ENCODE results near the gene POLE. TPM values are rescaled to one million over a fixed set of nuclear protein-coding genes. Genes with fewer than 3 reads are reported as not detected.

Gene POLE
- total and polyA plus RNA-seq, 8 donors = 29.2 to 60.5 (median 56.0) TPM

DNA sequence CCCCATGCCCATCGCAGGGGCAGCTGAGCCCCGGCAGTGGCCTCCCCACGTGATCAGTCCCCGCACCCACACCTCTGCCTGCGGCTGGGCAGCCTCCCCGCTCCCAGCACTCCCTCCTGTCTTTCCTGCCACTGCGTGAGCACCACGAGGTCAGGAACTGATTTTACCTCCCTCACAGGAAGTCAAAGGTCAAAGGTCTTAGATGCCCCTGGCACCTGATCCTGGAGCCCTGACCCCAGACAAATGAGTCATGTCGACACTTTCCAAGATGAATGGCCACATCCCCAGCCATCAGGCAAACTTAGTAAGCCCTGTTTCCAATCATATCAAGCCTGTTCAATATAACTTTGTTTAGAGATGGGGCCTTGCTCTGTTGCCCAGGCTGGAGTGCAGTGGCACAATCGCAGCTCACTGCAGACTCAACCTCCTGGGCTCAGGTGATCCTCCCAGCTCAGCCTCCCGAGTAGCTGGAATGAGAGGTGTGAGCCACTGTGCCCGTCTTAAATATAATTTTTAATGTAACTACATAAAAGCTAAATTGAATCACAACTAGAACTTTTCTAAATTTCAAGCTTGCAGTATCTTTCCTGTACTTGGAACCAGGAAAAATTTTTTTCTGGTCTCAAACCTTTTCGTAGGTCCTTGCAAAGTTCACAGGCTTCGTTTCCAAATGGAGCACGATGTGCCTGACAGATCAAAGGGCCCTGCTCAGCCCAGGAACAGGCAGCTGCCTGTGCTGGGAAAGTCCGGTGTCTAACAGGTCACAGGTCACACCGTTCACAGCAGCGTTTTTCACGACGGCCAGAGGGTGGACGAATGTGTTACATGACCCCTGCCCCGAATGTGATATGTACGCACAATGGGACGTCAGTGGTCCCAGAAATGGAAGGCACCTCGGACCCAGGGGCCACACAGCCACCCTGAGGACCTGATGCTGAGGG lies 78.6 kb downstream of the POLE start:
- Histone ChIP-seq H3K4me1 (peaks cover 0 to 9% of the 10 kb centered on the region in 2 donors), H3K9me3 (peaks cover 0 to 8% of the 10 kb centered on the region in 2 donors), H3K36me3 (no peaks in the 10 kb centered on the region), H3K4me3 (no peak overlapping the region), H3K27me3 (peaks cover 21 to 76% of the 10 kb centered on the region in 2 donors), H3K27ac (no peak overlapping the region)
- TF ChIP-seq, protein P1, sequence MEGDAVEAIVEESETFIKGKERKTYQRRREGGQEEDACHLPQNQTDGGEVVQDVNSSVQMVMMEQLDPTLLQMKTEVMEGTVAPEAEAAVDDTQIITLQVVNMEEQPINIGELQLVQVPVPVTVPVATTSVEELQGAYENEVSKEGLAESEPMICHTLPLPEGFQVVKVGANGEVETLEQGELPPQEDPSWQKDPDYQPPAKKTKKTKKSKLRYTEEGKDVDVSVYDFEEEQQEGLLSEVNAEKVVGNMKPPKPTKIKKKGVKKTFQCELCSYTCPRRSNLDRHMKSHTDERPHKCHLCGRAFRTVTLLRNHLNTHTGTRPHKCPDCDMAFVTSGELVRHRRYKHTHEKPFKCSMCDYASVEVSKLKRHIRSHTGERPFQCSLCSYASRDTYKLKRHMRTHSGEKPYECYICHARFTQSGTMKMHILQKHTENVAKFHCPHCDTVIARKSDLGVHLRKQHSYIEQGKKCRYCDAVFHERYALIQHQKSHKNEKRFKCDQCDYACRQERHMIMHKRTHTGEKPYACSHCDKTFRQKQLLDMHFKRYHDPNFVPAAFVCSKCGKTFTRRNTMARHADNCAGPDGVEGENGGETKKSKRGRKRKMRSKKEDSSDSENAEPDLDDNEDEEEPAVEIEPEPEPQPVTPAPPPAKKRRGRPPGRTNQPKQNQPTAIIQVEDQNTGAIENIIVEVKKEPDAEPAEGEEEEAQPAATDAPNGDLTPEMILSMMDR (IDR thresholded peaks at IDR 0.05) = no peak
- intact Hi-C loops (cut with DNase I) = no loop called here
- DNase-seq (peak in 1 of 4 donors; percentile 54), ATAC-seq (no peak)

DNA sequence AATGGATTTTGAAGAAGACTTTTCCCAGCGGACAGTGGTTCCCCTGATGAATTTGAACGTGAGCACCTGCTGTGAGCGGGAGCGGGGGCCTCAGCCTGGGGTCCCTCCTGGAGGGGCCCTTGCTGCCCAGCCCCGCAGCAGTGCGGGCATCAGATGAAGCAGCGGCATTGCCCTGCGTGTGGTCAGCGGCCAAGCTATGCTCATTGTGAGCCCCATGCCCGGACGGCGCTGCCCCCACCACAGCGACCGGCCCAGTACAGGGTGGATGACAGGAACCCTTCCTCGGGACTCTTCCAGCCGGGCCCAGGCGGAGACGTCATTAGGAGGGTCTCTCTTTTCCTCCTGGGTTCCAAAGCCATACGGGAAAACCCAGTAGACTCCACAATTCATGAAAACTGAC lies 80.2 kb downstream of the POLE start:
- no peaks in the 10 kb centered on the region for H3K36me3 ChIP-seq
- intact Hi-C loops (cut with DNase I) = no loop called here
- H3K9me3 ChIP-seq = peaks cover 0 to 7% of the 10 kb centered on the region in 2 donors
- H3K4me1 ChIP-seq = peaks cover 0 to 10% of the 10 kb centered on the region in 2 donors
- peak in 1 of 4 donors; percentile 74 for DNase-seq
- H3K27me3 ChIP-seq = peaks cover 29 to 91% of the 10 kb centered on the region in 2 donors
- TF ChIP-seq, protein P1 (IDR thresholded peaks at IDR 0.05) = no peak
- H3K27ac ChIP-seq = no peak overlapping the region
- no peak for ATAC-seq
- no peak overlapping the region for H3K4me3 ChIP-seq

DNA sequence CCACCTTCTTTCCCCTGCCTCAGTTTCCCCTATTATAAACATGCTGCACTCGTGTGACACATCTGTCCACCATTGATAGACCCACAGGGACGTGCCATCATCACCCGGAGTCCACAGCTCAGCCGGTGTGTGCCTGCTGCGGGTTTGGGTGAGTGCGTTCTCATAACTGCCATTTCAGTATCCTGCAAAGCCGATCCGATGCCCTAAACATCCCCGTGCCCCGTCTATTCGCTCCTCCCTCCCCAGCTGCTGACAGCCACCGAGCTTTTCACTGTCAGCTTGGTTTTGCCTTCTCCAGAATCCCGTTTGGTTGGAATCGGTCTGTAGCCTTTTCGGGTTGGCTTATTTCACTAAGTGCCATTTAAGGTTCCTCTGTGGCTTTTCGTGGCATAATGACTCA lies 80.7 kb downstream of the POLE start:
- intact Hi-C loops (cut with DNase I) = no loop called here
- no peak overlapping the region for H3K4me3 ChIP-seq
- TF ChIP-seq, protein P1 (IDR thresholded peaks at IDR 0.05) = no peak
- H3K36me3 ChIP-seq = no peaks in the 10 kb centered on the region
- H3K4me1 ChIP-seq = peaks cover 0 to 10% of the 10 kb centered on the region in 2 donors
- peaks cover 29 to 94% of the 10 kb centered on the region in 2 donors for H3K27me3 ChIP-seq
- H3K9me3 ChIP-seq = peaks cover 0 to 2% of the 10 kb centered on the region in 2 donors
- ATAC-seq = no peak
- no peak overlapping the region for H3K27ac ChIP-seq
- DNase-seq = no peak

DNA sequence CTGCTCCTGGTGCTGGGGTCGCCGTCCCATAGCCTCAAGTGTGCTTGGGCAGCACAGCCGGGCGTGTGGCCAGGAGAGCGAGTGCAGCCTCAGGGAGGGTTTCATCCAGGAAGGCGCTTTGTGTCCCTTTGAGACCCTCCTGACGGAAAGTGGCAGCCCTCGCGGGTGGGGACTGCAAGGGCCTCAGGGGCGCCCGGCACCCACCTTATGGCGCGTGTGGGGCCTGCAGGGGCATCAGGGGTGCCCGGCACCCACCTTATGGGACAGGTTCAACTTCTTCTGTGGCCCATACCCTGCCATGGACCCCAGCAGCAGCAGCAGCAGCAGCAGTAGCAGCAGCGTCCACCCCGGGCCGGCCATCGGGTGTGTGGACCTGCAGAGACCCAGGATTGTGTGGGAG lies 81.2 kb downstream of the POLE start:
- TF ChIP-seq, protein P1 (IDR thresholded peaks at IDR 0.05) = no peak
- intact Hi-C loops (cut with DNase I) = no loop called here
- Histone ChIP-seq H3K4me1 (peaks cover 0 to 12% of the 10 kb centered on the region in 2 donors), H3K4me3 (no peak overlapping the region), H3K27ac (no peak overlapping the region), H3K36me3 (no peaks in the 10 kb centered on the region), H3K27me3 (peaks cover 29 to 95% of the 10 kb centered on the region in 2 donors), H3K9me3 (no peaks in the 10 kb centered on the region)
- DNase-seq = no peak
- no peak for ATAC-seq

DNA sequence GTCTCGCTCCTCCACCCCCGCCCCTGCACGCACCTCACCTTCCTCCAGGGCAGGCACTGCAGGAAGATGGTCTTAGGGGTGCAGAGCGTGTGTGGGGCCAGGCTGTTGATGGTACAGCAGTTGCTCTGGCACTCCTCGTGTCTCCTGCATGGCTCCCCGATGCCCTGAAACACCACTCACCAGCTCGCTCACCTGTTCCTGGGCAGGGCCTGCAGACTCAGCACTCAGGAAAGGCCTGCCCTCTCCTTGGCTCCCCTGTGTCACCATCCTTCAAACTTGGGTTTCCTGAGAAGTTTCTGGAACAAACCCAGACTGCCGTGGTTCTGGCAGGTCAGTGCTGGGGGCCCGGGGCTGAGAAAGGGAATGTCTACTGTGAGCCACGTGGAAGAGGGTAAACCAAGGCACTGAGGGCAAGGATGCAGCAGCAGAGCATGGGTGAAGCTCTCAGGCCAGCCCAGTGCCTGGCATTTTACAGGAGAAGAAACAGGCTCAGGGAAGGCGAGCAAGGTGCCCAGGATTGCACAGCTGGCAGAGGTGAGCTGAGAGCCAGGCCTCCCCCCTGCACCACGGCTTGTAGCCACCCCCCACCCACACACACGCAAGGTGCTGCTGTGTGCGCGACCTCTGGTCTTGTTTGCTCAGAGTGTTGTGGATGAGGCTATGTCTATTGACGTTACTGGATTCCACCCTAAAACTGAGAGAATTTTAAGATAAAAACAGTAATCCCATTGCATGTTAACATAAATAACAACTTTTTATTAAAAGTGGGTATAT lies 82.3 kb downstream of the POLE start:
- ATAC-seq (no peak), DNase-seq (no peak)
- Histone ChIP-seq H3K27me3 (peaks cover 25 to 95% of the 10 kb centered on the region in 2 donors), H3K36me3 (no peaks in the 10 kb centered on the region), H3K9me3 (no peaks in the 10 kb centered on the region), H3K4me3 (no peak overlapping the region), H3K4me1 (peaks cover 0 to 22% of the 10 kb centered on the region in 2 donors), H3K27ac (no peak overlapping the region)
- TF ChIP-seq, protein P1 (IDR thresholded peaks at IDR 0.05) = no peak
- intact Hi-C loops (cut with DNase I) = no loop called here
